ENCODE data around the gene EGF. TPM values are rescaled to one million over a fixed set of nuclear protein-coding genes. Genes with fewer than 3 reads are reported as not detected.
A peak's percentile ranks its signal among the peaks of the same experiment; 100 is the strongest.

Gene EGF
- total RNA-seq, 3 donors from 2014 or later: 1.6 to 2.6 (median 2.5) TPM

GRCh38 chr4:110058677-110059076 lies 146.0 kb downstream of the EGF start:
- Histone ChIP-seq H3K9me3 (no peaks in the 10 kb centered on the region), H3K4me1 (ENCODE audit: low read depth) (peaks cover 25% of the 10 kb centered on the region), H3K4me3 (no peak overlapping the region), H3K36me3 (ENCODE audit: low read depth) (no peaks in the 10 kb centered on the region)
- intact Hi-C loops (cut with DNase I, micrococcal nuclease): loop anchor here (10.0 kb wide), 2 partner anchors 146 to 156 kb away; no protein-coding TSS in a partner anchor
- DNase-seq: no peak
- peak; percentile 75 for ATAC-seq
- TF ChIP-seq CTCF (IDR thresholded peaks at IDR 0.05): no peak

GRCh38 chr4:110059556-110060191 lies 147.0 kb downstream of the EGF start:
- no peaks in the 10 kb centered on the region for H3K9me3 ChIP-seq
- ATAC-seq (peak; percentile 82), DNase-seq (peak in 1 of 3 donors; percentile 47)
- TF ChIP-seq CTCF (IDR thresholded peaks at IDR 0.05): no peak
- no peaks in the 10 kb centered on the region for H3K36me3 ChIP-seq (ENCODE audit: low read depth)
- peaks cover 25% of the 10 kb centered on the region for H3K4me1 ChIP-seq (ENCODE audit: low read depth)
- intact Hi-C loops (cut with DNase I, micrococcal nuclease): loop anchor here (10.0 kb wide), 2 partner anchors 145 to 155 kb away; no protein-coding TSS in a partner anchor
- no peak overlapping the region for H3K4me3 ChIP-seq

- no peak overlapping the region for H3K4me3 ChIP-seq
- H3K9me3 ChIP-seq: no peaks in the 10 kb centered on the region
- intact Hi-C loops (cut with DNase I, micrococcal nuclease): no loop called here
- no peak for DNase-seq
- H3K4me1 ChIP-seq (ENCODE audit: low read depth): peaks cover 16% of the 10 kb centered on the region
- ATAC-seq: no peak
- TF ChIP-seq CTCF (IDR thresholded peaks at IDR 0.05): no peak
- no peaks in the 10 kb centered on the region for H3K36me3 ChIP-seq (ENCODE audit: low read depth)
These were observed 148.4 kb downstream of the EGF start for GRCh38 chr4:110061076-110061475.

Other genes starting within 250 kb of the EGF start
- 10 to 100 TPM; 40.1 to 81.5 (median 78.7) TPM for gene CASP6, start 209.4 kb upstream of the EGF start, total RNA-seq
- 10 to 100 TPM; 30.9 to 45.3 (median 43.5) TPM for gene PLA2G12A, start 182.8 kb upstream of the EGF start, total RNA-seq
- gene CFI, start 110.9 kb upstream of the EGF start, total RNA-seq: 10 to 100 TPM in 1 of 3 donors, 1 to 10 TPM in 2; 3.3 to 11.8 (median 6.6) TPM
- gene GAR1, start 97.1 kb upstream of the EGF start, total RNA-seq: 10 to 100 TPM; 10.3 to 15.9 (median 11.5) TPM
- gene RRH, start 84.9 kb upstream of the EGF start, total RNA-seq: not detected
- under 1 TPM in 1 of 3 donors, not detected in 2; 0.06 TPM for gene LRIT3, start 64.8 kb upstream of the EGF start, total RNA-seq

All from mucosa of descending colon (tissue), 3 donors.